Femur (tissue), 1 donor: ENCODE data around the gene A1CF.
"Not testable (repeated sequence)": the region's sequence is repeated elsewhere in the genome, so short reads cannot be mapped to it uniquely, and the experiment has no call there.

Experiments
- DNase-seq: peaks from one replicate; pipeline ENCODE4 v3.0.0-alpha.2; 2017

The A1CF gene

DNA sequence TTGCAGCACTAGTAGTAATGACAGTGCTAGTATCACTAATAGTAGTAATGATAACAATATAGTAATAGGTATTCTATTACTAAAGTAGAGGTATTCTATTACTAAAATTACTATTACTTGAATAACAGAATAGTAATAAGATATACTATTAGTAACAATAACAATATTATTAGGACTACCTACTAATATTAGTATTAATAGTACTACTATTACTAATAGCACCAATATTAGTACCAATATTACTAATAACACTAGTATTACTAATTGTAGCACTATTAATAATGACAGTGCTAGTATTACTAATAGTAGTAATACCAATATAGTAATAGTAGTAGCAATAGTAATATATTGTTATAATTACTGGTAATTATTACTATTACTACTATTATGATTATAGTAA lies 24.1 kb downstream of the A1CF start:
- DNase-seq, result no peak

DNA sequence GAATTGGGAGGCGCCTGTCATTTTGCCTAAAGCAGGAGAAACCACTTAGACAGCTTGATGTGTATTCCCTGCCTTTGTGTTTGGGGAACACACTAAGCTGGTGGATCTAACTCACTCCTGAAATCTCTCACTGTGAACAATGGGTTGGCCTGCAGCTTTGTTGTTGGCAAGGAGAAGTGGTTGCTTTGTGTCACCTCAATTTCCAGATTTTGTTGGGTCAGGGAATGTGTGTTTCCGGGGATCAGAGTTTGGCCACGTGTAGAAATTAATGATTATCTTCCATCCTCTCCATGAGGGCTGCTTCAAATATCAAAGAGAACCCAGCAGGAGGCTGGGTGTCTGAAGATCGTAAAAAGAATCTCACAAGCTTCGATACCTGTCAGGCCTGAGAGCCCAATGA lies 27.8 kb downstream of the A1CF start:
- no peak for DNase-seq

DNA sequence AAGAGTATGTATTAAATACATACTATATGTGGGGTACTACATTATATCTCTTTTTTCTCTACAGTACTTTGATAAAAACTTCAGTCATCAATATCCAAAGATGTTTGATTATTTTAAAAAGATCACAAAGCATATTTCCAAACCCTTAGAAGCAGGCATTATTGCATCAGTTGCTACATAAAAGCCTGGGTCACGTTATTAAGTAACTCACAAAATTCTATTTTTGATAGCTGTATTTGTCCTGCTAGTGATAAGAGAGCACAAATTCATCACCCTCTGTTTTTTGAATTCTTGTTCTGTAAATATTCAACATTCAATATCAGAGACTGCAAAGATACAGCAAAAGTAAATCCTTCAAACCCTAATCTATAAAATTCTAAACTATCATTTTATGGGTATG lies 30.0 kb downstream of the A1CF start:
- DNase-seq, result no peak

DNA sequence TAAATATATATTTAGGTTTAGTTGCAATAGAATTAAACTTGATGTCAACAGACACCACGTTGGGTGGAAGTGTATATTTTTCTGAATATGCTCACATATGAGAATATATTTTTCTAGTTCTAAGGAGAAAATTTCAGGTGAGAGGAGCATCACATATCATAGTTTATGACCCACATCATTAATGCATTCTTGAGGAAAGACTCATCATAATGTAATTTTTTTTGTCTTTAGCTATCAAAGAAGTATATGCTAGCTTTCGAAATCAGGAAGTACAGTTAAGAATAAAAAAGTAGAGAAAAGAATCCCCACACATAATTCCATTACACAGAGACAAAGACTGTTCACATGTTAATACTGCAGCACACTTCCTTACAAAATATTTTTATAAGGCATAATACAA lies 30.4 kb downstream of the A1CF start:
- DNase-seq, result no peak

DNA sequence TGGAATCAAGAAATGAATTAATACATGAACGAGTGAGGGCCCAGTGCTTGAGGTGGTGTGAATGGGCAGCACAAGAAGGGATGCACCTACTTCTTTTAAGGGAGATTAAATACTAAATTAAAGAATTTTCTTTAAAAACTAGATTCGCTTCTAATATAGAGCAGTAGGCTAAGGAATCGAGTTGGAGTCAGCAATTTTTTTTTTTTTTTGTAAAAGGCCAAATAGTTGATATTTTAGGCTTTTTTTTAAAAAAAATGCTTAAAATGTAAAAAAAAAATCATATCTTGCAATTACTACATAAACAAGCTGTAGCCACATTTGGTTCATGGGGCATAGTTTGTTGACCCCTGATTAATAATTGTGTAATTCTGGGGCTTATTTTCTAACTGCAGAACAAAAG lies 31.9 kb downstream of the A1CF start:
- DNase-seq, result no peak

DNA sequence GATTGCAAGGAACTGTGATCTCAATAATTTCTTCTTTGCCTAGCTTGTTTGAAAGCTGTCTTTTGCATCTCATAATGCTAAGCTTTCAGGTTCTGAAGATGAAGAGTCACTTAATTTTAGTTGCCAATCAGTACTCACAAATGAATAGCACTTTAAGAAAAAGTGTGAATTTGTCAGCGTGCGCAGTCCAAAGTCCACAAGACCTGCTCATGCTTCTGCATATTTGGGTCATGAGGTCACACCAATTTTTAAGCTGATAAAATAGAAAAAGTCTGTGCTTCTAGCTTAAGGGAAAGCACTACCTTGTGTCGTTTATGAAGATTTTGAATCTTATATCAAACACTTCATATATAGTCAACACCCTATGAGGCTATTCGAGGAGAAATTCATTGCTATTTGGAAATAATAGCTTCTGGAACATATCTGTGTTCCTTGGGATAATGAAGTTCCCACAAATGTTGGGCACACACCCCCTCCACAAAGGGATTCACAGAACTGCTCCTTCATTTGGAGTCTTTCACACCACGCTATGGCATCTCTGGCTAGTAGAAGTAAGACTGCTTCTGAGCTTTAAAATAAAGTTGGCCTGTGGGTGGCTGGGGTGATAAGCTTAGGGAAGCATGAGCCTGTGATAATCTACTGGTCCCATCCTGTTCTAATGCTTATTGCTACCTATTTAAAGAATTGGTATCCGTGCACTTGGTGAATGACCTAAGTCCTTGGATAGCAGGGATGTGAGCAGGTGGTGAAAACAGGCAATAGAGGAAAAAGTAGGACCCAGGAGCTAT lies 33.3 kb downstream of the A1CF start:
- DNase-seq, result no peak

DNA sequence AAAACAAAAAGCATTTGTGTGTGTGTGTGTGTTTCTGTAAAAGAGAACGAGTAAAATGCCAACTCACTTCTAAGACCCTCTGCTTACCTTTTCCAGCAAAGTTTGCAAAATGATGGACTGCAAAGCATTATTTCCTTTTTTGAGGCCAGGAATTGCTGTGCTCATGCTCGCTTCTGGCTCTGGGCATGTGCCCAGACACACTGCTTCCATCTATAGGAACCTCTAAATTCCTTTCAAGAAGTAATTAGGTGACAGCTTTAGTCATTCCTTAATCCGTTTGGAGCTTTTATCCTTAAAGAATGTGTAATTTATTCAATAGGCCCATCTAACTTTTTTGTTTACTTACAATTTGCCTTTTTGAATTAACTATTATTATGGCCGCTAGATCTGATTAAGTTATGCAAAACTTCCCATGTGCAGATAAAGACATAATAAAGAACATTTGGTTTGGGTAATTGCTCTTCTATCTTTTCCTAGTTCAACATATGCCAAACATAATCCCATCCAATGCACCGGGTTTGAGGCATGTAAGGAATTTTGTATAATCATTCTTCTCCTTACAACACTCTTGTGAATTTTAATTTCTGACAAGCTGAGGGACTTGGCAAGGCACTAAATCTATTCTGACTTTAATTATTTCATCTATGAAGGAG lies 34.7 kb downstream of the A1CF start:
- no peak for DNase-seq

DNA sequence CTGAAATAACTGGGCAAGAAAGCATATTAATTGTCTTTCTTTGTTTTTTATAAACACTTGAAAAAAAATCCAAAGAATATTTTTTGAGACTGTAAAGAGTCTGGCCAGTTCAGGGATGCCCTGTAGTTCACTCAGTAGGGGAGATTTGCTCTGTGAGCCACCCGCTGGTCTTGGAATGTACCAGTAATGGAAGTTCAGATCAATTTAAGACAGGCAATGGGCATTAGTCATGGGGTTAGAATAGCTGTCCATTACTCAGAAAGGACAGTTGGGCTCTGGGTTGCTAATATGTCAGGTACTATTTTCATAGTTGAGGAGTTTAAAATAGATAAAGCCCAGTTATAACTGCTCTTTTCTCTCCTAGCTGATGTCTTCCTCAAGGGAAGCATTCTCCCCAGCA lies 38.7 kb downstream of the A1CF start:
- no peak for DNase-seq

DNA sequence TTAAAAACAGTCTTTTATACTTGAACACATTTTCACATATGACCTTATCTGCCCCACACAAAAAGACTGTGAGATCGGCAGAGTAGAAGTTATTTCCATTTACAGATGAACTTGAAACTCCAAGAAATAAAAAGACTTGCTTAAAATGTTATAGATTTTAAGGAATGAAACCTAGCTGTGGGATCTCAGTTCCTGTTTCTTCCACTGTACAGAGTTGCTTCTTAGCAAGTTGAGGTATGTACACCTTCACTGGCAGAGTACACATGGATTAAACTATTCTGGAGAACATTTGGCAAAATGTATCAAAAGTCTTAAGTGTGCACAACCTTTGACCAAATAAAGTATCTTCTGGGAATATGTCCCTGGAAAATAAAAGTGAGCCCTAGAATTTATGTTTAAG lies 48.3 kb downstream of the A1CF start:
- no peak for DNase-seq

DNA sequence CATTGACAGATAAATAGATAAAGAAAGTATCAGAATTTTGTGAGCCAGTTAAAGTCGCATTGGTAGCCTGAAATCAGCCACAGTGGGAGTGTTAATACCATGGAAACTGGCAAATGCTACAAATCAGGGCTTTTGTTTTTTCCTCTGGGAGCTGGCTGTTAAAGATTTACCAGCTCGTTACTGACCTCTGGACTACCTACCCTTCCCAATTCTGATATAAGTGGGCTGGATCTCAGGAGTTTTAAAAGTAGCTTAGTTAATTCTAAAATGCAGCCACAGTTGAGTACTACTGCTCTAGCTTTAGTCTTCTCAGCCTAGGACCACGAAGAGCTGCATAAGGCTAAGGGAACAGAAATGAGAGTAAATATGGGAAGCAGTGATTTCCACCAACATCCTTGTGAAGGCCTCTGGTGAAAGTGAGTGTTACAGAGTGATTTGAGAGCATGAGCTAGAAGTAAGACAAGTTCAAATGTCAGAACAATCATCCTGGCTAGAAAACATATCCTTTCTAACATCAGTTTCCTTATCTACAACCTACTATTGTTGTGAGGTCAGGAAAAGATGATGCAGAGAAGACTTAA lies 53.2 kb downstream of the A1CF start:
- DNase-seq, result no peak

DNA sequence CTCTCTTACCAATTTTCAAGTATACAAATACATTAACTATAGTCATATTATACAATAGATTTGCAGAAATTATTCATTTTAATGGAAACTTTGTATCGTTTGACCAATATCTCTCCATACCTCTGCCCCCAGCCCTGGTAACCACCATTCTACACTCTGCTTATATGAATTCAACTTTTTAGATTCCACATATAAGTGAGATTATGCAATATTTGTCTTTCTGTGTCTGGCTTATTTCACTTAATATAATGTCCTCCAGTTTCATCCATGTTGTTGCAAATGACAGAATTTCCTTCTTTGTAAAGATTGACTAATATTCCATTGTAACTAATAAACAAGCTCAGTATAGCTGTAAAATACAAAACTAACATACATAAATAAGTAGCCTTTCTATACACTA lies 55.4 kb downstream of the A1CF start:
- DNase-seq, result no peak

DNA sequence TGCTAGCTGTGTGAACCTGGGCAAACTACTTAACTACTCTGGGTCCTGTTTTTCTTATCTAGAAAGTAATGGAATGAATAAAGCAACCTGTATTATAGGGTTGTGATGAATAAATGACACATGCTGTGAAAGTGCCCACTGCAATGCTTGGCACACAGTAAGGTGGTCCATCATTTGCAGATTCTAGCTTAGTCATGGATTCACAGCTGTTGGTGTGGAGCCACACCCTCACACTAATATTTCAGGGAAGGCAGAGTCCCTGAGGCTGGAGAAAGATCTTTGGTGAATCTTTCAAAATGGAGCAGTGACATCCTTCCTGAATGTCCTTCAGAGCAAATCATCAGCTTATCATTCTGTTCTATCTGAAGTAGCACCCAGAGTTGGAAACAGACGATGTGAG lies 60.6 kb downstream of the A1CF start:
- no peak for DNase-seq

DNA sequence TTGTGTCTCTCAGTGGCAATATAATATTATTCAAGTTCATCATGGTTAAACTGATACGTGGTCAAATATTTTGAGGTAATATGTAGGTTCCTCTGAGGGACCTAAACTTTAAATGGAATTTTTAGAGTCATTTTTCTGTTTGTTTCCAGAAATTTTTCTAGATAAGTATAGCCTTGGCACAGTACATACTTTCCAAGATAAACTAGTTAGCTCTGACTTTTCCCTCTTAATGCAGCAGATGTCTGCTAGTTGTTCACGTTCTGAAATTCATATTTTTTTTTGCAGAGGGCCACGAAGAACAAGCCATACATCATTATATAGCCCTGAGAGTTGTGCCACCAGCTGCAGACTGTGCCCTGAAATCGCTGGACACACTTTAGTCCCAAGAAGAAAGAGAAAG lies 61.6 kb downstream of the A1CF start:
- DNase-seq, result no peak

DNA sequence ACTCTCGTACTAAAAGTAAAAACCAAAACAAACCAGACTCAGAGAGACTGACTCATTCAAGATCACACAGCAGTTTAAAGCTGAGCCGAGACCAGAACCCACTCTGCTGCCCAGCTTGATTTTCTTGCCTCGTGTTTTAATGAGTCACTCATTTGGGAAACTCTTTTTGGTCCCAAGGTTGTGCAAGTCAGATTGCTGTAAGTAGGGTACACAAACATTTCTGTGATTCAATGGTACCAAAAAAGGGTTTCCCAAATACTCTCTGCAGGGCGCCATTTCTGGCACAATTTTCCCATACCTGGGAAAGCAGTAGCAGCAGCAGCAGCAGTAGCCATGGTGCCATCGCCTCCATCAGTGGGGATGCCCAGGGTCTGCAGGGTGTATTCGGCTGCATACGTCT lies 75.8 kb downstream of the A1CF start:
- DNase-seq, result no peak

DNA sequence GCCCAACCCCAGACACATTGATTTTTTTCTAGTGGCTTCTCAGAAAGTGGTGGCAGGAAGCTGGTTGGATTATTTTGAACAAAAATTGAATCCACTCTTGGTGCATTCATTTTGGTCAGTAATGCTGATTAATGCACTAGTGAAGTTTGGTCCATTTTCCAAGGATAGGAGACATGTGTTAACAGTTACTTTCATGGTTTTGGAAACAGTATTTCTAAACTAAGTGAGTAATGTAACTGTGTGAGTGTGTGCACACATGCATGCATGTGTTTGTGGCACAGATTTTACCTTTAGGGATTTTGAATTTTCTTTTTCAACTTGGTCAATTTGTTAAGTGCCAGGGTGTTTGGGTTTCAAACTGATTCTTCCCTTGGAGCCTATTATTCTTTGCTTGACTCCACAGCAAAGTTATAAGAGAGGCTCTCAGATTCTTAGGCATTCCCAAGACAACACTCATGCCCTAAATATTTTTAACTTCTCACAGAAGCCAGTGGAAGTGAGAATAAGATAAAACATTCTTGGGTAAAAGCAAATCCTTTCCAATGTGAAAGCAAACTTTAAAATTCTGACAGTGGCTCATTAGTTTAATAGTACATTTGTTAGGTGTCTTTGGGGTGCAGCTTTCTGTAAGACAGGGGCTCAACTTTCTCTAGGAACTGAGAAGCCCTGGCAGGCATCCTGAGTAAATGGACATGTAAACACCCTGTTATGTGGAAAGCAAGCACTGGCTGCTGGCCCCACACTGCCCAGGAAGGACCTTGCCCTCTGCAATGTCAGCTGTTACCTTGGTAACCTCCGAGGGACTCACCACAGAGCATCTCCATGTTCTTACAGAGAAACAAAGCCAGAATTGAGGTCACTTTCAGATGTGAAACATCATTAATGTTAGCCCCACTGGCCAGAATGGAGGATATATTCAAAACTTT lies 77.3 kb downstream of the A1CF start:
- no peak for DNase-seq

DNA sequence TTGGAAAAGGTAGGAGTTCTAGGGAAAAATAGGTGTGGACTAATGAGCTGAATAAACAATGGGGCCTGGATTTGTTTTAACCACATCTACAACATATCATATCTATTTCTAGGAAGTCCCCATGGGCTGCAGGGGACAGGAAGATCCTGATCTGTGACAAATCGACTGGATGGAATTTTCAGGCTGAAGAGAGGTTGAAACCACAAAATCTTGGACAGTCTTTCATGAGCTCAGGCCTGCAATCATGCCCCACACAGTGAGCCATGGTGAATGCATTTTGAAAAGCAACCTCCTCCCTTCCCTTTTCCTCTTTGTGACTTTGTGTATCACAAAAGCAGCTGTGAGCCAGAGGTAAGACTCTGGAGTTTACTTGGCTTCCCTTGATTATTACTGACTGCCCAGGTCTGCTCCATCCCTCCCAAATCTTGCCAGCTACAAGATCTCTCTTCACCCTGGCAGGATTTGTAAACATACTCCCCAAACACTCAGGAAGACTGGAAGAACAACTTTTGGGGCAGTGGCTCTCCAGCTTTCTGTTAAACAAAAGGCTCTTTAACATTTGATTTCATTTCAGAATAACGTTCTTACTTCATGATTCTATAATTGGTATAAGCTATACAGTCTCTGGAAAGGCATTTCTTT lies 79.3 kb downstream of the A1CF start:
- no peak for DNase-seq

DNA sequence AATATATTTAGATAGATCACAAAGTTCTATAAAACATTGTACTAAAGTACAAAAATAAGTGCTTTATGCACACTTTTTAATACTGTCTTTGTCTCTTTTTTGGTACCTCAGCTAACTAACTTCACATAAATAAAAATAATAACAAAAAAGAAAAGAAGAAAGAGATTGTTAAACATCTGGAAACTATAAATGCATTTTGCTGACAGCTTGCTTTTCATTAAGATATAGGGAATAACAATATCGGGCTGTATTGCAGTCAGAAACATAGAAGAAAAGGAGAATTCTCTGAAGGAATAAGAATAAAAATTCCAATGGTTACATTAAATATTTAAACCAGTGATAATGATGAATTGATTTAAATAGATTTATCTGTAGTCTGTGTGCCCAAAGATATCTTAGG lies 85.8 kb downstream of the A1CF start:
- no peak for DNase-seq

DNA sequence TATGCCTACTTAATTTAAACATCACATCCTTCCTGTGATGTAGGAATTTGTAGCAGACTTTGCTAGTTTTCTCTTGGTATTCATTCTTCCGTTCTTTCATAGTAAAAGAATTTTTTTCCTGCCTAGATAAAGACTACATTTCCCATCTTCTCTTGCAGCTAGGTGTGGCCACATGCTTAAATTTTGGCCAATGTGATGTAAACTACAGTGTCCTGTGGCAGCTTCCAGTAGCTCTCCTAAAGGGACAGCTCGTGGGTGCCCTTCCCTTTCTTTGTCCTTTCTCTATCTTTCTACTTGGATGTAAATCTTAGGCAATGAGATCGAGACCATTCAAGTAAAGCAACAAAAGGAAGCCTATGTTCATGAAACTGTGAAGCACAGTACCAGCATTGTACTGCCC lies 87.1 kb downstream of the A1CF start:
- no peak for DNase-seq

DNA sequence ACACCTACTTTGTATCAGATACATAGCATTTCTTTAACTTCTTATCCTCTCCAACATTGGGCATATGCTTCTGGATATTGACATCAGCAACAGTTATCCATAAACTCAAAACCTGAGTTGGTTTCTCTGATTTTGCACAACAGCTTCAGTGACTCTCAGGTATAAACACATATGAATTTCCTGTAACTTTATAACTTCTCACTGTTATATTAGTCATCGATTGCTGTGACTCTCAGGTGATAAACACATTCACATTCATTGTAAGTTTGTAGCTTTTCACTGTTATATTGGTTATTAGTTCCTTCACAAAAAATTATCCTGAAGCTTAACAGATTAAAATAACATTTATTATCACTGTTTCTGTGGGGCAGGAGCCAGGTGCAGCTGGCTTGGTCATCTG lies 88.7 kb downstream of the A1CF start:
- no peak for DNase-seq

DNA sequence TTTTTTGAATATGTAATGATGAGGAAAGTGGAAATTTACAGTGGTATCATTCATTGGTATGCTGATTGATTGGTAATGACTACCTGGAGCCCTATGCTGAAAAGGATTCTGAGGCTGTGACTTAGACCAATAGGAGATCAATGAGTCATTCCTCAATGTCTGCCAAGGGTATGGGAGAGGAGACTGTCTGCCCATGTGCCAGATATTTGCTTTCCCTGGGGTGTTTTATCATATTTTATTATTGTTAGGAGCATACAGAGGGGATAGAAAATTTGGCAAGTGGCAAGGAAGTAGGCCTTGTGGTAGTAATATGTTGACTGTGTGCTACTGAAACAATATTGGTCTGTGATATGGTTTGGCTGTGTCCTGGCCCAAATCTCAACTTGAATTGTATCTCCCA lies 90.9 kb downstream of the A1CF start:
- DNase-seq, result no peak

DNA sequence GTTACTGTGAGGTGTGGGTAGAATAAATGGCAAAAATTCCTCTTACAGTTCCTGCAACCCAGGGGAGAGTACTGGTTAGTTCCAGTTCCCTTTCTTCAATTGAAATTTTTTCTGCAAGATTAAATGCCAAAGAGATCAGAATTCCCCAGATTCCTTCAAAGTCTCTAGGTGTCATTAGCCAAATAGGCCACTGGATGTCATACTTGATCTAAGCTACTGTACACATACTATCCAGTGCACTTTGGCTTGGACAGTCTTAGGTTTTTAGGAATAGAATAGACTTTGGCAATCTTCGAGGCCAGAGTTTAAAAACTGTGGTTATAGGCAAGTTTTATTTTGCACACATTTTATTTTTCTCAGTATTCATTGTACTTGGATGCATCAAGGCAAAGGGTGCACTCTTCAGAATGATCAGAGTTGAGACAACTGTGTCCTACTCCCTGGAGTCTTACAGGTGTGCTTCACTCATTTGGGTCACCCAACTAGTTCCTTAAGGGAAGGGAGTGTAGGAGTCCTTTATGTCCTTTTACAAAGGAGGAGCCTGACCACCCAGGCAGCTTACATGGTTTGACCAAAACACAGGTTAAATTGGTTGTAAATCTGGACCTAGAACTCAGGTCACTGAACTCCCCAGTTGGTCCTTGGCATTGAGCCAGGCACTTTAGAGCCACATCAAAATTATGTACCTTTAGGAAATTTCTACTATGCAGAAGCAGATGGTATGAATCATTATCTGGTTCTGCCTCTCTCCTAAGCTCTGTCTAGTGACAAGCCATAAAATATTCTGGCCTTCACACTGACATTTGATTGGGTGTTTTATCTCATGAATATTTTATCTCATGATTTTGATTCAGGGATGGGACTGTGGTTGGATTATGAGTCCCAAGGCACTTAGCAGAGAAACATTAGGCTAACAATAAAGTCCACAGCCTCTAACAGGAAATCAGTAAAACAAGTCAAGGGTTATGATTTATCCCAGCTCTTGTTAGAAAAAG lies 96.2 kb downstream of the A1CF start:
- DNase-seq, result no peak

DNA sequence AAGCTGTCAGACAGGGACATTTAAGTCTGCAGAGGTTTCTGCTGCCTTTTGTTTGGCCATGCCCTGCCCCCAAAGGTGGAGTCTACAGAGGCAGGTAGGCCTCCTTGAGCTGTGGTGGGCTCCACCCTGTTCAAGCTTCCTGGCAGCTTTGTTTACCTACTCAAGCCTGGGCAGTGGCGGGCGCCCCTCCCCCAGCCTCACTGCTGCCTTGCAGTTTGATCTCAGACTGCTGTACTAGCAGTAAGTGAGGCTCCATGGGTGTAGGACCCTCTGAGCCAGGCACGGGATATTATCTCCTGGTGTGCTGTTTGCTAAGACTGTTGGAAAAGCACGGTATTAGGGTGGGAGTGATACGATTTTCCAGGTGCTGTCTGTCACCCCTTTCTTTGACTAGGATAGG lies 97.5 kb downstream of the A1CF start:
- not testable (repeated sequence) for DNase-seq
